ENCODE measurements around the gene KRT15.

Gene KRT15

DNA sequence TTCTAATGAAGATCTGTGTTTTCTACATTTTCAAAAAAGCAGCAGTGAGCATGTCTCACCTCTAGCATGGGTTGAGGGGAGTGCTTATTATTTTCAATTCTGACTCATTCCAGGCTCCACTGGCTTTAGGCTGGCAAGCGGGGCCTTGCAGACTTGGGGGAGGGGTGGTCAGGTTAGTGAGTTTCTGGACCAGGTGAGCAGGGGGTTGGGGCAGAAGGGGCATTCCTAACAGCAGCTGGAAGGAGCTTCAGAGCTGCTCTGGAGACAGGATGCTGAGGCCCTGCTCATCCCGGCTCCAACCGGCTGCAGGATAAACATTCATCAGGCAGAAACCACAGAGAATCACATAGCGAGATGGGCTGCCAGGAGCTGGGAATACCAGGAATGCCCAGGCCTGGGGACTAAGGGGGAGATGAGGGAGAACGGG lies 19.9 kb upstream of the KRT15 start:
- no peak for TF ChIP-seq SIN3A (IDR thresholded peaks at IDR 0.05; ENCODE audit: borderline replicate concordance, insufficient read depth, low read length)
- TF ChIP-seq POLR2AphosphoS5 (IDR thresholded peaks at IDR 0.05; ENCODE audit: low read depth, low read length) = no peak
- TF ChIP-seq, protein P1, sequence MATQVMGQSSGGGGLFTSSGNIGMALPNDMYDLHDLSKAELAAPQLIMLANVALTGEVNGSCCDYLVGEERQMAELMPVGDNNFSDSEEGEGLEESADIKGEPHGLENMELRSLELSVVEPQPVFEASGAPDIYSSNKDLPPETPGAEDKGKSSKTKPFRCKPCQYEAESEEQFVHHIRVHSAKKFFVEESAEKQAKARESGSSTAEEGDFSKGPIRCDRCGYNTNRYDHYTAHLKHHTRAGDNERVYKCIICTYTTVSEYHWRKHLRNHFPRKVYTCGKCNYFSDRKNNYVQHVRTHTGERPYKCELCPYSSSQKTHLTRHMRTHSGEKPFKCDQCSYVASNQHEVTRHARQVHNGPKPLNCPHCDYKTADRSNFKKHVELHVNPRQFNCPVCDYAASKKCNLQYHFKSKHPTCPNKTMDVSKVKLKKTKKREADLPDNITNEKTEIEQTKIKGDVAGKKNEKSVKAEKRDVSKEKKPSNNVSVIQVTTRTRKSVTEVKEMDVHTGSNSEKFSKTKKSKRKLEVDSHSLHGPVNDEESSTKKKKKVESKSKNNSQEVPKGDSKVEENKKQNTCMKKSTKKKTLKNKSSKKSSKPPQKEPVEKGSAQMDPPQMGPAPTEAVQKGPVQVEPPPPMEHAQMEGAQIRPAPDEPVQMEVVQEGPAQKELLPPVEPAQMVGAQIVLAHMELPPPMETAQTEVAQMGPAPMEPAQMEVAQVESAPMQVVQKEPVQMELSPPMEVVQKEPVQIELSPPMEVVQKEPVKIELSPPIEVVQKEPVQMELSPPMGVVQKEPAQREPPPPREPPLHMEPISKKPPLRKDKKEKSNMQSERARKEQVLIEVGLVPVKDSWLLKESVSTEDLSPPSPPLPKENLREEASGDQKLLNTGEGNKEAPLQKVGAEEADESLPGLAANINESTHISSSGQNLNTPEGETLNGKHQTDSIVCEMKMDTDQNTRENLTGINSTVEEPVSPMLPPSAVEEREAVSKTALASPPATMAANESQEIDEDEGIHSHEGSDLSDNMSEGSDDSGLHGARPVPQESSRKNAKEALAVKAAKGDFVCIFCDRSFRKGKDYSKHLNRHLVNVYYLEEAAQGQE (IDR thresholded peaks at IDR 0.05; ENCODE audit: insufficient read depth in 1 of 2, low read depth in 2 of 2, low read length in 2 of 2) = no peak
- no peak for TF ChIP-seq TAF1 (IDR thresholded peaks at IDR 0.05; ENCODE audit: borderline replicate concordance, insufficient read depth, low read length)
- no peak for TF ChIP-seq FOXP2 (optimal IDR thresholded peaks at IDR 0.05; ENCODE audit: borderline replicate concordance, extremely low read depth, extremely low read length, insufficient read depth)

DNA sequence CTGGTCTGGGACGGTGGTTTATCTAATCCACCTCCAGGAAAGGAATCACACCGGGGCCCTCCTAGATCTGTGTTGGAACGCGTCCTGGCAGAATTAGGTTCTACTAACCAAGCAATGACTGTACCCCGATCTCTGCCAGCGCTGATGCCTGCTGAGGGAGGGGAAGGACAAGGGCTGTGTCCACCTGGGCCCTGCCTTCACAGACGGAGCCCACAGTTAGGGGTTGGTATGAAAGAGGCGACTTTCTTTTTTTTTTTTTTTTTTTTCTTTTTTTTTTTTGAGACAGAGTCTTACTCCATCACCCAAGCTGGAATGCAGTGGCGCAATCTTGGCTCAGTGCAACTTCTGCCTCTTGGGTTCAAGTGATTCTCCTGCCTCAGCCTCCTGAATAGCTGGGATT lies 19.3 kb upstream of the KRT15 start:
- TF ChIP-seq SIN3A (IDR thresholded peaks at IDR 0.05; ENCODE audit: borderline replicate concordance, insufficient read depth, low read length) (no peak), TAF1 (IDR thresholded peaks at IDR 0.05; ENCODE audit: borderline replicate concordance, insufficient read depth, low read length) (no peak), POLR2AphosphoS5 (IDR thresholded peaks at IDR 0.05; ENCODE audit: low read depth, low read length) (no peak)

DNA sequence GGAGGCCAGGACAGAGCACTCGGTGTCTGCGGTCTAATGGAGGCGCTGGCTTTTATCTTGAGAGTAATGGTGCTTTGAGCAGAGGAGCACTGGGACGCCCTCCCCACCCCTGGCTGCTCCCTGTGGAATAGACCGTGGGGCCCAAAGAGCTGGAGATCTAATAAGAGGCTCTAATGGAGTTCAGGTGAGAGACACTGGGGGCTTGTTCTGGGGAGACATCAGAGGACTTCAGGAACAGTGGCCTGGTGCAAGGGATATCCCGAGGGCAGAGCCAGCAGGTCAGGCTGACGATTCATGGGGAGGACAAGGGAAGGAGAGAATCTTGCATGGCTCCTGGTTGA lies 18.9 kb upstream of the KRT15 start:
- TF ChIP-seq, protein P1 (IDR thresholded peaks at IDR 0.05; ENCODE audit: insufficient read depth in 1 of 2, low read depth in 2 of 2, low read length in 2 of 2) = no peak
- TF ChIP-seq SIN3A (IDR thresholded peaks at IDR 0.05; ENCODE audit: borderline replicate concordance, insufficient read depth, low read length) = no peak

DNA sequence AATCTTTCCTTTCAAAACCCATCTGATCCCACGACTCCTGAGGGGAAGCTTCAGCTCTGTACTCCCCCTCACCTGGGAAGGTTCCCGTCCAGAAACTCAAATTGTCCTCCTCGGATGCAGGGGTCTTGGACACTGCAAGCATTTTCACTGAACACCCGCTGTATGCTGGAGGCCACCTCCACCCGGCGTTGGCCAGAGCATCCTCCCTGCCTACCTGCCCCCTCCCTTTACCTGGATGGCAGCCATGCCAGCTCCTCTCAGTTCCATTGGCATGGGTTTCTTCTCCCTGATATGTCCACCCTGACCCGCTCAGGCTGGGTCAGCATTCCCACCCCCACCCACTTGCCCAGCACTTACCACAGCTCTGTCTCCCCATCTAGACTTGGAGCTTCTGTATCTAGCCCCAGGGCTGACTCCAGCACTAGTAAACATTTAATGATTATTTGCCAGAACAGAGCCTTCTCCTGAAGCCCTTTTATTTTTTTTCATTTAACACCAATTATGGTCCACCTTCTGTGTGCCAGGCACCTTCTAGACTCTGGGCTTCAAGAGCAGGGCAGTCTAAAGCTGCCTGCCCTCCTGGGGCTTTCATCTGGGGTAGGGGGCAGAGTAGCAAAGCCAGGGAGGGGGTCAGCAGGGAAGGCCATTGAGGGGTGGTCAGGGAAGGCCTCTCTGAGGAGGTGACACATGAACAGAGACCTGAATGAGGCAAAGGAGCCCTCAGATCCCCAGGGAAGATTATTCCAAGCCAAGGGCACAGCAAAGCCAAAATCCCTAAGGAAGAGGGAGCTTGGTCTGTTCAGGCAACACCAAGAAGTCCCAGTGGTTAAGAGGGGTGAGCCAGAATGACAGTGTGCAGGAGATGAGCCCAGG lies 18.3 kb upstream of the KRT15 start:
- TF ChIP-seq POLR2AphosphoS5 (IDR thresholded peaks at IDR 0.05; ENCODE audit: low read depth, low read length) (no peak), FOXP2 (optimal IDR thresholded peaks at IDR 0.05; ENCODE audit: borderline replicate concordance, extremely low read depth, extremely low read length, insufficient read depth) (no peak), SIN3A (IDR thresholded peaks at IDR 0.05; ENCODE audit: borderline replicate concordance, insufficient read depth, low read length) (no peak), TAF1 (IDR thresholded peaks at IDR 0.05; ENCODE audit: borderline replicate concordance, insufficient read depth, low read length) (no peak)
- TF ChIP-seq, protein P1 (IDR thresholded peaks at IDR 0.05; ENCODE audit: insufficient read depth in 1 of 2, low read depth in 2 of 2, low read length in 2 of 2) = no peak

DNA sequence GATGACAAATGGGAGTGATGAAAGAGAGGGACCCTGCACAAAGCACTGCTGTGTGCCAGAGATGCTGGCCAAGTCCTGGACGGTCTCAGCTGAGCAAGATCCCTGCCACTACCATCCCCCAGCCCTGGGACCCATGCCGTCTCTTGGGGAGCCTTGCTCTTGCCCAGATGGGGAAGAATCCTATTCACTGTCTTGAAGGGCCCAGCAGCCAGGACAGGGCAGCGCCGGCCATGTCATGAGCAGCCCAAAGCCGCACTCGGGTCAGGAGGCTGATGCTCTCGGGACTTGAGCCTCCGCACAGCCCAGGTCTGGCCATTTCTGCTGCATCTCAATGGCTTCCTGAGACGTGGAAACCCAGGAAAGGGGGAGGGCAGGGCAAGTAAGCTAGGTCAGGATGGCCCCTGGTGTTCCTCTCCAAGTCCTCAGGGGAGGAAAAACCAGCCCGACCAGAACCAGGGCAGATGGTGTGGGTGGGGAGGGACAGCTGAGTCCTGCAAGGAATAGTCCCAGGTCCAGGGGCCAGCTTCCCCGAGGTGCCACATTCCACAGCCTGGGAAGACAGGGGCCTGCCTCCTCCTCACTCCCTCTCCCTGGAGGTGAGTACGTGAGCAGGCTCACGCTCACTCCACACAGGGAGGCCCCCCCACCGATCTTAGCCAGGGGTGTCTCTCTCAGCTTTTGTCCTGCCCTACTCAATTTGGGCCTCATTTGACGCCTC lies 17.2 kb upstream of the KRT15 start:
- no peak for TF ChIP-seq FOXP2 (optimal IDR thresholded peaks at IDR 0.05; ENCODE audit: borderline replicate concordance, extremely low read depth, extremely low read length, insufficient read depth)
- TF ChIP-seq POLR2AphosphoS5 (IDR thresholded peaks at IDR 0.05; ENCODE audit: low read depth, low read length) = no peak
- TF ChIP-seq, protein P1 (IDR thresholded peaks at IDR 0.05; ENCODE audit: insufficient read depth in 1 of 2, low read depth in 2 of 2, low read length in 2 of 2) = no peak
- TF ChIP-seq SIN3A (IDR thresholded peaks at IDR 0.05; ENCODE audit: borderline replicate concordance, insufficient read depth, low read length) = no peak
- TF ChIP-seq TAF1 (IDR thresholded peaks at IDR 0.05; ENCODE audit: borderline replicate concordance, insufficient read depth, low read length) = no peak

All from PFSK-1 (cell line).